Measurements from ENCODE around the gene LPP. TPM values are rescaled to one million over a fixed set of nuclear protein-coding genes. Genes with fewer than 3 reads are reported as not detected.

LPP gene
- total RNA-seq, 1 experiment from 2014 or later, result 54.0 TPM

DNA sequence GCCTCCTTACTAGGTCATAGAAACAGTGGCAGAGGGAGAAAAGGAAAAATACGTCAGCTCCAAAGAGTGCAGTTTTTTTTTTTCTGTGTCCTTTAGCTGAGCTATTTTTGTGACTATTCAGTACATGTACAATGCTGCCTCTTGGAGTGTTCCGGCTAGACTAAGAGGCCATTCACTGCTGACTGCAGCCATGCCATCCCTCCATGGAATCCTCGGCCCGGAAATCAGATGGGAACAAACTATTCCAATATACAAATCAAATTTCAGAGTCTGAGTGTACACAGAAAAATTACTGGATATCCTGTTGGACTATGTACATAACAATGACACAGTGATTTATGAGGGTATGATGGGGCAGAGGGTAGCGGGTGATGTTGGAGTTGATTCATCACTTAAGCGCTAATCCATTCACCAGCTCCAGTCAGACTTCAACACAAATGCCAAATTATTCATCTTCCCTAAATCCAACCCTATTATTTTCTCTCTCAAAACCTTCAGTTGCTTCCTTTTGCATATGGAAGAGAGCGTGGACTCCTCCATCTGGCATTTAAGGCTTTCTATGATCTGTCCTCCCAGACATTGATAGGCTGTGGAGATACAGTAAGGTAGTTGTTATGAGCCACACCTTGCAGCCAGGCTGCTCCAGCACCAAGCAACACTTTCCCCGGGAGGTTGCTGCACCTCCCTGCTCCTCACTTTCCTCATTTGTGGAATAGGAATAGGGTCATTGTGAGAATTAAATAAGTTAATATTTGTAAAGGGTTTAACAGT, 109.1 kb downstream of the LPP start:
- Histone ChIP-seq H3K27ac (ENCODE audit: low read depth, low read length) (no peak overlapping the region), H3K9ac (ENCODE audit: low read length) (no peak overlapping the region), H3K9me2 (ENCODE audit: insufficient read depth) (no peaks in the 10 kb centered on the region), H3K79me2 (ENCODE audit: insufficient read depth, low read length) (no peaks in the 10 kb centered on the region; the same call in 1 of the 2 replicates), H3K4me2 (ENCODE audit: low read length) (no peak overlapping the region), H3K4me1 (ENCODE audit: control insufficient read depth in 1 of 2, insufficient read depth in 2 of 2, low read length in 2 of 2) (peaks cover 12 to 38% of the 10 kb centered on the region in 2 experiments; a peak in 3 of 4 replicates), H3K4me3 (replicated peaks in 1 of 2; ENCODE audit: low read depth in 1 of 2, low read length in 2 of 2) (no peak overlapping the region), H3K9me3 (ENCODE audit: control insufficient read depth in 1 of 2, insufficient read depth in 1 of 2, low read depth in 1 of 2, low read length in 2 of 2) (no peaks in the 10 kb centered on the region), H3K27me3 (ENCODE audit: insufficient read depth, low read length) (no peaks in the 10 kb centered on the region), H2AFZ (ENCODE audit: low read depth, low read length, poor library complexity, severe bottlenecking) (no peak overlapping the region), H3K36me3 (ENCODE audit: control insufficient read depth in 1 of 2, insufficient read depth in 2 of 2, low read length in 2 of 2) (no peaks in the 10 kb centered on the region), H4K20me1 (ENCODE audit: insufficient read depth) (no peaks in the 10 kb centered on the region)
- intact Hi-C loops (cut with micrococcal nuclease), result no loop called here
- CTCF ChIA-PET, result no interaction called here
- no TSS peak for BruUV-seq (replicated peaks)
- no peak for DNase-seq (ENCODE audit: low read depth, low spot score)
- RAD21 ChIA-PET (ENCODE audit: low non-redundant PET in 1 of 2, low total read pairs in 2 of 2, uncharacterized antibody in 2 of 2, unreplicated experiment in 2 of 2), result no interaction called here
- TF ChIP-seq ELF1 (IDR thresholded peaks at IDR 0.05; ENCODE audit: borderline replicate concordance, low read depth), result no peak
- no peak for TF ChIP-seq EZH2 (IDR thresholded peaks at IDR 0.05)
- TF ChIP-seq FOSL1 (IDR thresholded peaks at IDR 0.05; ENCODE audit: low read depth), result no peak
- TF ChIP-seq YY1 (IDR thresholded peaks at IDR 0.05; ENCODE audit: extremely low read depth, insufficient replicate concordance, low read depth, low read length), result no peak
- TF ChIP-seq TCF7L2 (IDR thresholded peaks at IDR 0.05; ENCODE audit: borderline replicate concordance, extremely low read depth, insufficient read depth, insufficient read length), result no peak
- no peak for TF ChIP-seq SP1 (IDR thresholded peaks at IDR 0.05; ENCODE audit: low read depth)
- no peak for TF ChIP-seq EZH2phosphoT487 (IDR thresholded peaks at IDR 0.05; ENCODE audit: borderline replicate concordance)
- TF ChIP-seq CEBPB (IDR thresholded peaks at IDR 0.05; ENCODE audit: low read depth), result no peak
- no peak for TF ChIP-seq SRF (IDR thresholded peaks at IDR 0.05; ENCODE audit: low read depth)
- TF ChIP-seq, protein P1, sequence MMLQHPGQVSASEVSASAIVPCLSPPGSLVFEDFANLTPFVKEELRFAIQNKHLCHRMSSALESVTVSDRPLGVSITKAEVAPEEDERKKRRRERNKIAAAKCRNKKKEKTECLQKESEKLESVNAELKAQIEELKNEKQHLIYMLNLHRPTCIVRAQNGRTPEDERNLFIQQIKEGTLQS (IDR thresholded peaks at IDR 0.05), result no peak
- no peak for TF ChIP-seq RAD21 (IDR thresholded peaks at IDR 0.05; ENCODE audit: low read depth)
- no peak for TF ChIP-seq SIN3A (IDR thresholded peaks at IDR 0.05; ENCODE audit: low read depth)
- no peak for TF ChIP-seq ZFX (IDR thresholded peaks at IDR 0.05)
- TF ChIP-seq, protein P2, sequence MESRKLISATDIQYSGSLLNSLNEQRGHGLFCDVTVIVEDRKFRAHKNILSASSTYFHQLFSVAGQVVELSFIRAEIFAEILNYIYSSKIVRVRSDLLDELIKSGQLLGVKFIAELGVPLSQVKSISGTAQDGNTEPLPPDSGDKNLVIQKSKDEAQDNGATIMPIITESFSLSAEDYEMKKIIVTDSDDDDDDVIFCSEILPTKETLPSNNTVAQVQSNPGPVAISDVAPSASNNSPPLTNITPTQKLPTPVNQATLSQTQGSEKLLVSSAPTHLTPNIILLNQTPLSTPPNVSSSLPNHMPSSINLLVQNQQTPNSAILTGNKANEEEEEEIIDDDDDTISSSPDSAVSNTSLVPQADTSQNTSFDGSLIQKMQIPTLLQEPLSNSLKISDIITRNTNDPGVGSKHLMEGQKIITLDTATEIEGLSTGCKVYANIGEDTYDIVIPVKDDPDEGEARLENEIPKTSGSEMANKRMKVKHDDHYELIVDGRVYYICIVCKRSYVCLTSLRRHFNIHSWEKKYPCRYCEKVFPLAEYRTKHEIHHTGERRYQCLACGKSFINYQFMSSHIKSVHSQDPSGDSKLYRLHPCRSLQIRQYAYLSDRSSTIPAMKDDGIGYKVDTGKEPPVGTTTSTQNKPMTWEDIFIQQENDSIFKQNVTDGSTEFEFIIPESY (IDR thresholded peaks at IDR 0.05; ENCODE audit: extremely low read depth, insufficient replicate concordance, low read length), result no peak
- no peak for TF ChIP-seq CTCF (IDR thresholded peaks at IDR 0.05 in 2 of 3, conservative IDR thresholded peaks at IDR 0.05 in 1 of 3; ENCODE audit: borderline replicate concordance in 1 of 3, insufficient read depth in 1 of 3, low read depth in 2 of 3, low read length in 2 of 3)
- TF ChIP-seq MAX (IDR thresholded peaks at IDR 0.05), result no peak
- no peak for TF ChIP-seq EGR1 (IDR thresholded peaks at IDR 0.05; ENCODE audit: low read depth)
- TF ChIP-seq CBX3 (IDR thresholded peaks at IDR 0.05; ENCODE audit: low read depth), result no peak
- POLR2A ChIA-PET, result no interaction called here
- no peak for ATAC-seq
